PC-9 (cell line): ENCODE measurements around the gene CLEC3A. TPM values are rescaled to one million over a fixed set of nuclear protein-coding genes. Genes with fewer than 3 reads are reported as not detected.

Experiments
- BruUV-seq: library from RNA; stranded (reverse); fragments of 400-500 nt; replicated peaks from 2 replicates; lab custom pipeline; 2021; lab: Mats Ljungman, UMichigan
- CTCF ChIA-PET: fragments of 300-600 bp; sonication (Branson Sonifier 250); formaldehyde crosslinking; loops from one replicate; lab custom pipeline; 2022; ENCODE audit warnings: antibody characterized with exemption; lab: Charles Lee
- POLR2A ChIA-PET: fragments of 300-600 bp; sonication (Branson Sonifier 250); formaldehyde crosslinking; loops from one replicate; lab custom pipeline; 2022; ENCODE audit warnings: antibody characterized with exemption; ENCODE audit not compliant: unreplicated experiment; lab: Charles Lee
- DNase-seq, 2 experiments: peaks; one replicate each; pipeline versions ENCODE4 v3.0.0 to v3.0.0-alpha.2; 2015 to 2022; ENCODE audit warnings: mixed read lengths in 1 of 2
- H2AFZ ChIP-seq: fragments of 200-600 bp; sonication (generic); 2 replicates; pipeline ENCODE4 v1.8.1; 2017; ENCODE audit warnings: antibody characterized with exemption
- H3F3A ChIP-seq: fragments of 200-600 bp; sonication (generic); 2 replicates; pipeline ENCODE4 v1.8.1; 2017; ENCODE audit warnings: antibody characterized with exemption, mild to moderate bottlenecking, low read depth; ENCODE audit not compliant: insufficient read depth
- H3K27ac ChIP-seq: fragments of 200-600 bp; sonication (generic); 2 replicates; pipeline ENCODE4 v1.6.1; 2016; ENCODE audit warnings: mixed run types
- H3K27me3 ChIP-seq: fragments of 200-600 bp; sonication (generic); 2 replicates; pipeline ENCODE4 v1.6.1; 2016; ENCODE audit warnings: low read depth, mixed run types; ENCODE audit not compliant: insufficient read depth
- H3K36me3 ChIP-seq: fragments of 200-600 bp; sonication (generic); 2 replicates; pipeline ENCODE4 v1.6.1; 2016; ENCODE audit warnings: low read depth, mixed run types
- H3K4me1 ChIP-seq: fragments of 200-600 bp; sonication (generic); replicated peaks from 2 replicates; pipeline ENCODE4 v1.6.1; 2016; ENCODE audit warnings: mixed run types; ENCODE audit not compliant: insufficient read depth
- H3K4me2 ChIP-seq: fragments of 200-600 bp; sonication (generic); 2 replicates; pipeline ENCODE4 v1.6.1; 2017; ENCODE audit warnings: mixed run types
- H3K4me3 ChIP-seq: fragments of 200-600 bp; sonication (generic); 2 replicates; pipeline ENCODE4 v1.6.1; 2016; ENCODE audit warnings: mixed run types
- H3K79me2 ChIP-seq: fragments of 200-600 bp; sonication (generic); 2 replicates; pipeline ENCODE4 v1.6.1; 2017; ENCODE audit warnings: low read depth, mixed run types
- H3K9me2 ChIP-seq: fragments of 200-600 bp; sonication (generic); 2 replicates; pipeline ENCODE4 v1.8.1; 2017; ENCODE audit warnings: mild to moderate bottlenecking; ENCODE audit not compliant: insufficient read depth
- H3K9me3 ChIP-seq: fragments of 200-600 bp; sonication (generic); 2 replicates; pipeline ENCODE4 v1.8.1; 2016; ENCODE audit warnings: low read depth; ENCODE audit not compliant: insufficient read depth
- H4K20me1 ChIP-seq: fragments of 200-600 bp; sonication (generic); 2 replicates; pipeline ENCODE4 v1.8.1; 2017; ENCODE audit not compliant: insufficient read depth
- CTCF ChIP-seq: fragments of 200-600 bp; sonication (generic); conservative IDR thresholded peaks from 2 replicates; pipeline ENCODE4 v1.6.1; 2017; ENCODE audit warnings: mixed run types, antibody characterized with exemption, mild to moderate bottlenecking, moderate library complexity
- EZH2 ChIP-seq: fragments of 200-600 bp; sonication (generic); IDR thresholded peaks from 2 replicates; pipeline ENCODE4 v1.8.0; 2017; ENCODE audit warnings: antibody characterized with exemption, low read depth
- intact Hi-C: fragments of 100-400 bp; cut with micrococcal nuclease; formaldehyde crosslinking; loops from one replicate; pipeline ENCODE4 v1.10.0; 2022; ENCODE audit not compliant: unreplicated experiment
- total RNA-seq: library from RNA; stranded (reverse); gene quantifications from 2 replicates; pipeline ENCODE4 v1.2.3, GENCODE V29; 2021

CLEC3A gene
- total RNA-seq, 1 experiment from 2014 or later = not detected

- no peak for DNase-seq
- POLR2A ChIA-PET = no interaction called here
- TF ChIP-seq CTCF = no peak
- no peak for TF ChIP-seq EZH2
- Histone ChIP-seq H3K79me2 (no peaks in the 10 kb centered on the region), H4K20me1 (no peaks in the 10 kb centered on the region), H3K9me3 (no peaks in the 10 kb centered on the region), H3K4me1 (no peaks in the 10 kb centered on the region), H3K27ac (no peak overlapping the region), H3K27me3 (peaks cover 36% of the 10 kb centered on the region), H3K4me2 (no peak overlapping the region), H3K4me3 (no peak overlapping the region), H3K36me3 (no peaks in the 10 kb centered on the region), H2AFZ (no peak overlapping the region), H3K9me2 (no peaks in the 10 kb centered on the region), H3F3A (no peaks in the 10 kb centered on the region)
- intact Hi-C loops = no loop called here
- no TSS peak for BruUV-seq
- CTCF ChIA-PET = no interaction called here
These were observed 3.3 kb downstream of the CLEC3A start for GRCh38 chr16:78025631-78026030.

DNA sequence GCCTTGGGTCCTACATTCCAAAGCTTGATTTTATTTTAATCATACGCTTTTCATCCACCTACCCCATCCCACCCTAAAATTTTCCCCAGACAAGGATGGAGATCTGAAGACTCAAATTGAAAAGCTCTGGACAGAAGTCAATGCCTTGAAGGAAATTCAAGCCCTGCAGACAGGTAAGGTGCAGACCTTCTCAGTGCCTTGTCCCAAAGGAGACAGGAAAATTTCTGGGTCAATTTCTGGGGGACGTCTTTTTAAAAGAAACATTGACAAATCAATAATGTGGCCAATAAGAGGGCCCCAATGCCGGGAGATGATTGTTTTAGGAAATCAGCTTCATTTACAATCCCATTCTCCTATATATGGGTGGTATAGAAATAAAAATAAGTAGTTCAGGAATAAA, 5.7 kb downstream of the CLEC3A start:
- Histone ChIP-seq H3K4me3 (no peak overlapping the region), H3K36me3 (no peaks in the 10 kb centered on the region), H3K79me2 (no peaks in the 10 kb centered on the region), H3K9me3 (no peaks in the 10 kb centered on the region), H3K9me2 (no peaks in the 10 kb centered on the region), H3K4me2 (no peak overlapping the region), H3K27me3 (peaks cover 22% of the 10 kb centered on the region), H3K27ac (no peak overlapping the region), H3F3A (no peaks in the 10 kb centered on the region), H2AFZ (no peak overlapping the region), H4K20me1 (no peaks in the 10 kb centered on the region), H3K4me1 (no peaks in the 10 kb centered on the region)
- BruUV-seq = no TSS peak
- intact Hi-C loops = no loop called here
- POLR2A ChIA-PET = no interaction called here
- no peak for DNase-seq
- TF ChIP-seq EZH2 (no peak), CTCF (no peak)
- CTCF ChIA-PET = no interaction called here

GRCh38 chr16:78034530-78034929, 12.2 kb downstream of the CLEC3A start:
- CTCF ChIA-PET = no interaction called here

More at GRCh38 chr16:78034530-78034929, 12.2 kb downstream of the CLEC3A start:
- Histone ChIP-seq H3K27ac (no peak overlapping the region), H3K9me2 (no peaks in the 10 kb centered on the region), H3K4me1 (no peaks in the 10 kb centered on the region), H3K79me2 (no peaks in the 10 kb centered on the region), H3K4me3 (no peak overlapping the region), H3F3A (no peaks in the 10 kb centered on the region), H2AFZ (no peak overlapping the region), H3K9me3 (no peaks in the 10 kb centered on the region), H3K36me3 (no peaks in the 10 kb centered on the region), H3K4me2 (no peak overlapping the region), H3K27me3 (peaks cover 22% of the 10 kb centered on the region), H4K20me1 (no peaks in the 10 kb centered on the region)
- POLR2A ChIA-PET = no interaction called here
- TF ChIP-seq CTCF (no peak), EZH2 (no peak)
- DNase-seq = no peak
- intact Hi-C loops = no loop called here
- no TSS peak for BruUV-seq
